B cell (primary cell): ENCODE results near the gene SHANK2. TPM values are rescaled to one million over a fixed set of nuclear protein-coding genes. Genes with fewer than 3 reads are reported as not detected.

Experiments used
- ATAC-seq: fragments of 200-7000 bp; cut with Tn5 transposase; one replicate; pipeline ENCODE4 v1.10.0; 2021; ENCODE audit warnings: low read depth, mild to moderate bottlenecking, moderate number of reproducible peaks, moderate library complexity
- CTCF ChIA-PET: fragments of 350-600 bp; sonication (Branson Sonifier 250); formaldehyde crosslinking; loops from one replicate; lab custom pipeline; 2021; ENCODE audit warnings: antibody characterized with exemption, inconsistent platforms; lab: Charles Lee
- POLR2A ChIA-PET: fragments of 350-600 bp; sonication (Branson Sonifier 250); formaldehyde crosslinking; loops from one replicate; lab custom pipeline; 2021; ENCODE audit warnings: antibody characterized with exemption; lab: Charles Lee
- DNase-seq: peaks from one replicate; pipeline ENCODE4 v3.0.0; 2013
- H2AFZ ChIP-seq: 2 replicates; pipeline ENCODE4 v1.6.1; 2012; ENCODE audit warnings: mild to moderate bottlenecking, low read depth, low read length; ENCODE audit not compliant: insufficient read depth, poor library complexity, severe bottlenecking
- H3K27ac ChIP-seq, 2 donors: 1 replicate in 1 of 2; 2 replicates in 1 of 2; pipeline ENCODE4 v1.5.1; 2012 to 2013; ENCODE audit warnings: low read length in 2 of 2, mild to moderate bottlenecking in 2 of 2, moderate library complexity in 1 of 2
- H3K27me3 ChIP-seq, 4 experiments: fragments of 200-600 bp in 1 of 4; sonication (generic) in 1 of 4; replicated peaks in 1 of 4; 1 replicate in 2 of 4; 2 replicates in 2 of 4; pipeline versions ENCODE4 v1.6.1 to v1.7.0; 2013 to 2016; ENCODE audit warnings: low read length in 3 of 4, mild to moderate bottlenecking in 2 of 4, mixed read lengths in 1 of 4, moderate library complexity in 1 of 4; ENCODE audit not compliant: insufficient read depth in 4 of 4, control insufficient read depth in 3 of 4; ENCODE audit errors: control extremely low read depth in 1 of 4
- H3K36me3 ChIP-seq, 2 experiments: replicated peaks in 1 of 2; 1 replicate in 1 of 2; 2 replicates in 1 of 2; pipeline versions ENCODE4 v1.6.1 to v1.7.1; 2013; ENCODE audit warnings: low read length in 1 of 2; ENCODE audit not compliant: insufficient read depth in 2 of 2, control insufficient read depth in 1 of 2; ENCODE audit errors: control extremely low read depth in 1 of 2, extremely low read depth in 1 of 2
- H3K4me1 ChIP-seq, 2 donors: fragments of 200-600 bp in 1 of 2; sonication (generic) in 1 of 2; 1 replicate in 1 of 2; 2 replicates in 1 of 2; pipeline versions ENCODE4 v1.5.1 to v1.6.1; 2013 to 2017; ENCODE audit warnings: low read length in 2 of 2; ENCODE audit not compliant: control insufficient read depth in 2 of 2, insufficient read depth in 2 of 2
- H3K4me2 ChIP-seq: replicated peaks from 2 replicates; pipeline ENCODE3; 2012; ENCODE audit warnings: mild to moderate bottlenecking, low read depth, low read length; ENCODE audit not compliant: poor library complexity, severe bottlenecking
- H3K4me3 ChIP-seq, 5 experiments: fragments of 200-600 bp in 1 of 5; sonication (generic) in 1 of 5; 1 replicate in 3 of 5; 2 replicates in 2 of 5; pipeline versions ENCODE4 v1.5.1 to v1.7.0; 2011 to 2016; ENCODE audit warnings: low read length in 4 of 5, mild to moderate bottlenecking in 4 of 5, low read depth in 2 of 5, control low read depth in 1 of 5, moderate library complexity in 1 of 5; ENCODE audit not compliant: insufficient read depth in 1 of 5; ENCODE audit errors: control extremely low read depth in 1 of 5, extremely low read depth in 1 of 5
- H3K79me2 ChIP-seq: fragments of 200-600 bp; sonication (generic); one replicate; pipeline ENCODE4 v1.6.0; 2016; ENCODE audit warnings: low read length; ENCODE audit not compliant: control insufficient read depth, insufficient read depth
- H3K9ac ChIP-seq: fragments of 200-600 bp; sonication (generic); 2 replicates; pipeline ENCODE4 v1.6.1; 2017; ENCODE audit warnings: mild to moderate bottlenecking, low read length, moderate library complexity
- H3K9me3 ChIP-seq, 3 donors: one replicate each; pipeline versions ENCODE4 v1.6.1 to v1.7.1; 2013; ENCODE audit warnings: low read length in 2 of 3; ENCODE audit not compliant: control insufficient read depth in 2 of 3, insufficient read depth in 1 of 3; ENCODE audit errors: control extremely low read depth in 1 of 3
- H4K20me1 ChIP-seq: 2 replicates; pipeline ENCODE4 v1.6.0; 2012; ENCODE audit warnings: mild to moderate bottlenecking, low read length; ENCODE audit not compliant: insufficient read depth, control insufficient read depth, poor library complexity, severe bottlenecking
- H3K27ac Mint-ChIP-seq: one replicate; pipeline ENCODE4 v1.8.0; 2021; ENCODE audit warnings: mixed read lengths
- H3K27me3 Mint-ChIP-seq: one replicate; pipeline ENCODE4 v1.8.0; 2021; ENCODE audit warnings: mixed read lengths
- H3K4me1 Mint-ChIP-seq: one replicate; pipeline ENCODE4 v1.8.0; 2021; ENCODE audit warnings: mixed read lengths
- H3K4me3 Mint-ChIP-seq: one replicate; pipeline ENCODE4 v1.8.0; 2021; ENCODE audit warnings: mixed read lengths
- H3K9me3 Mint-ChIP-seq: one replicate; pipeline ENCODE4 v1.8.0; 2022; ENCODE audit warnings: mixed read lengths; ENCODE audit not compliant: insufficient read depth
- CTCF ChIP-seq: fragments of 200-600 bp; IDR thresholded peaks from one replicate; pipeline ENCODE4 v1.8.0; 2022; ENCODE audit warnings: antibody characterized with exemption, mild to moderate bottlenecking
- EZH2 ChIP-seq: IDR thresholded peaks from 2 replicates; pipeline ENCODE4 v1.6.1; 2012; ENCODE audit warnings: borderline replicate concordance, low read depth, mild to moderate bottlenecking, moderate library complexity, low read length; ENCODE audit not compliant: insufficient read depth, poor library complexity, severe bottlenecking
- WGBS: methylation state at CpG from one replicate; pipeline ENCODE4 v1.1.5; 2013; ENCODE audit warnings: missing lambda C conversion rate; ENCODE audit not compliant: insufficient coverage; 5-methylcytosine and 5-hydroxymethylcytosine counted together
- intact Hi-C: fragments of 100-400 bp; cut with micrococcal nuclease; formaldehyde crosslinking; loops from one replicate; pipeline ENCODE4 v1.10.0; 2022
- polyA plus RNA-seq: library from polyadenylated mRNA; depleted of rRNA; stranded (reverse); fragments of >200 nt; gene quantifications from 2 replicates; pipeline ENCODE4 v1.2.3, GENCODE V29; 2012
- total RNA-seq, 2 donors: library from RNA; stranded (reverse); fragments of 120-200 nt in 1 of 2; gene quantifications; 1 replicate in 1 of 2; 2 replicates in 1 of 2; pipeline versions ENCODE4 v1.2.3 to v1.2.4, GENCODE V29; 2013 to 2022

The SHANK2 gene
- total and polyA plus RNA-seq, 2 donors (not counting 1 experiment from before 2014, with no cell fraction given), result 0.07 to 0.28 TPM

GRCh38 chr11:71286701-71287643 is 34.6 kb upstream of the SHANK2 start:
- intact Hi-C loops, result no loop called here
- Mint-ChIP-seq H3K27me3 (peaks cover 19% of the 10 kb centered on the region), H3K9me3 (peaks cover 12% of the 10 kb centered on the region), H3K4me1 (no peaks in the 10 kb centered on the region), H3K4me3 (no peak overlapping the region), H3K27ac (no peak overlapping the region)
- H3K79me2 ChIP-seq, result no peaks in the 10 kb centered on the region
- ATAC-seq, result no peak
- peaks cover 0 to 8% (median 0%) of the 10 kb centered on the region in 3 donors for H3K9me3 ChIP-seq
- ChIA-PET CTCF (no interaction called here), POLR2A (no interaction called here)
- no peaks in the 10 kb centered on the region for H3K27me3 ChIP-seq
- H3K4me3 ChIP-seq, result no peak overlapping the region
- H2AFZ ChIP-seq, result no peak overlapping the region
- DNase-seq, result no peak
- H3K27ac ChIP-seq, result no peak overlapping the region
- 78% methylated on average over 13 of the region's 14 CpGs for WGBS
- H3K4me2 ChIP-seq, result no peak overlapping the region
- no peaks in the 10 kb centered on the region for H3K4me1 ChIP-seq
- no peaks in the 10 kb centered on the region for H3K36me3 ChIP-seq
- no peaks in the 10 kb centered on the region for H4K20me1 ChIP-seq
- TF ChIP-seq EZH2 (no peak), CTCF (no peak)
- H3K9ac ChIP-seq, result no peak overlapping the region

- no peak overlapping the region for H3K4me2 ChIP-seq
- Mint-ChIP-seq H3K9me3 (peaks cover 3% of the 10 kb centered on the region), H3K27me3 (peaks cover 19% of the 10 kb centered on the region), H3K4me1 (no peaks in the 10 kb centered on the region), H3K4me3 (no peak overlapping the region), H3K27ac (no peak overlapping the region)
- no peaks in the 10 kb centered on the region for H3K36me3 ChIP-seq
- no peak for DNase-seq
- H3K9me3 ChIP-seq, result peaks cover 0 to 3% (median 2%) of the 10 kb centered on the region in 3 donors
- no peak for ATAC-seq
- 76% methylated on average over 9 of the region's 14 CpGs for WGBS
- H3K9ac ChIP-seq, result no peak overlapping the region
- H3K79me2 ChIP-seq, result no peaks in the 10 kb centered on the region
- intact Hi-C loops, result no loop called here
- TF ChIP-seq CTCF (no peak), EZH2 (no peak)
- no peaks in the 10 kb centered on the region for H3K27me3 ChIP-seq
- CTCF ChIA-PET, result no interaction called here
- no peak overlapping the region for H3K27ac ChIP-seq
- POLR2A ChIA-PET, result no interaction called here
- no peaks in the 10 kb centered on the region for H4K20me1 ChIP-seq
- H3K4me3 ChIP-seq, result no peak overlapping the region
- no peak overlapping the region for H2AFZ ChIP-seq
- no peaks in the 10 kb centered on the region for H3K4me1 ChIP-seq
Observed at GRCh38 chr11:71285111-71285510, 32.7 kb upstream of the SHANK2 start.
